GM23248 (cell line): Measurements from ENCODE around the gene TEAD3.

Experiments used
- EZH2 ChIP-seq: fragments of 200-600 bp; sonication (generic); IDR thresholded peaks from 2 replicates; pipeline ENCODE4 v1.6.1; 2018; ENCODE audit warnings: antibody characterized with exemption, mild to moderate bottlenecking; ENCODE audit not compliant: insufficient read depth, poor library complexity, severe bottlenecking
- EZH2phosphoT487 ChIP-seq: fragments of 200-600 bp; sonication (generic); IDR thresholded peaks from 2 replicates; pipeline ENCODE4 v1.6.1; 2018; ENCODE audit warnings: antibody characterized with exemption, moderate library complexity, mild to moderate bottlenecking, low read depth; ENCODE audit not compliant: insufficient read depth

DNA sequence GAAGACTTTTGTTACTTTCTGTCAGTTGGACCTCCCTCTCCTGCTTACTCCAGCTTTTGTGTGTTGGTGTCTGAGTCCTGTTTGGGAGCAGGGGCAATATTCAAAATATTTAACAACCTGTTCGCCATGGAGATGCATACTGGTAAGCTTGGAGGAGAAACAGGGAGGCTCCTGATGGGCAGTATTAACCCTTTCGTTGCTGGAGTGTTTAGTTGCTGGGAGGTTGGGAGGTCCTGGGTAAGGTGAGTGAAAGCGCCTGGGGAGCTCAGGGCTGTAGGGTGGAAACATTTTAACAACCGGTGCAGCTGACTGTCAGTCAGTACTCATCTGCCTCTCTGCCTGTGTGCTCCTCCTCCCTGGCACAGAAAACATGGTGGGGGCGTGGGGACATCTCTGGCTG is 11.7 kb upstream of the TEAD3 start:
- TF ChIP-seq EZH2 (no peak), EZH2phosphoT487 (no peak)
